ENCODE measurements around the gene PRELID3B. TPM values are rescaled to one million over a fixed set of nuclear protein-coding genes. Genes with fewer than 3 reads are reported as not detected.

PRELID3B gene
- total RNA-seq, 1 donor from 2014 or later, result 52.8 TPM

DNA sequence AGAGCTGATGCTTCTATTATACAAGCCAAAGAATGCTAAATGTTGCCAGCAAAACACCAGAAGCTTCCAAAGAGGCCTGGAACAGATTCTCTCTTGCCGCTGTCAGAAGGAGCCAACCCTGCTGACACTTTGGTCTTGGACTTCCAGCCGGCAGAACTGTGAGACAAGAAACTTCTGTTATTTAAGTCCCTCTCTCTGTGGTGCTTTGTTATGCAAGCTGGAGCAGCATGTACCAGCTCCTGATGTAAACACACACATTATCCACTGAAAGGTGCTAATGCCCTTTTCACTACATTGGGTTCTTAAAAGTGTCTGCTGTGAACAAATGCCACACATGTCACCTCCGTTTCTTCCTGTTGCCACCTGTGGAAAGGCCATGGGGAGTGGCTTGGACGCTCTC is 25.9 kb upstream of the PRELID3B start:
- Mint-ChIP-seq H3K36me3 (ENCODE audit: insufficient read depth) (no peaks in the 10 kb centered on the region), H3K9me3 (ENCODE audit: low read depth) (no peaks in the 10 kb centered on the region), H3K27me3 (peaks cover 37% of the 10 kb centered on the region), H3K27ac (no peak overlapping the region), H3K4me1 (ENCODE audit: low read depth) (no peaks in the 10 kb centered on the region), H3K4me3 (ENCODE audit: low read depth) (no peak overlapping the region)
- no peak for DNase-seq (ENCODE audit: low spot score, unreplicated experiment)
- TF ChIP-seq CTCF (IDR thresholded peaks at IDR 0.05; ENCODE audit: unreplicated experiment), result no peak

- TF ChIP-seq CTCF (IDR thresholded peaks at IDR 0.05; ENCODE audit: unreplicated experiment), result no peak
- no peak overlapping the region for H3K27ac Mint-ChIP-seq
- H3K27me3 Mint-ChIP-seq, result peaks cover 28% of the 10 kb centered on the region
- no peaks in the 10 kb centered on the region for H3K4me1 Mint-ChIP-seq (ENCODE audit: low read depth)
- no peaks in the 10 kb centered on the region for H3K36me3 Mint-ChIP-seq (ENCODE audit: insufficient read depth)
- H3K9me3 Mint-ChIP-seq (ENCODE audit: low read depth), result no peaks in the 10 kb centered on the region
- no peak overlapping the region for H3K4me3 Mint-ChIP-seq (ENCODE audit: low read depth)
- DNase-seq (ENCODE audit: low spot score, unreplicated experiment), result no peak
These were observed 21.7 kb upstream of the PRELID3B start for GRCh38 chr20:59064214-59064722.

DNA sequence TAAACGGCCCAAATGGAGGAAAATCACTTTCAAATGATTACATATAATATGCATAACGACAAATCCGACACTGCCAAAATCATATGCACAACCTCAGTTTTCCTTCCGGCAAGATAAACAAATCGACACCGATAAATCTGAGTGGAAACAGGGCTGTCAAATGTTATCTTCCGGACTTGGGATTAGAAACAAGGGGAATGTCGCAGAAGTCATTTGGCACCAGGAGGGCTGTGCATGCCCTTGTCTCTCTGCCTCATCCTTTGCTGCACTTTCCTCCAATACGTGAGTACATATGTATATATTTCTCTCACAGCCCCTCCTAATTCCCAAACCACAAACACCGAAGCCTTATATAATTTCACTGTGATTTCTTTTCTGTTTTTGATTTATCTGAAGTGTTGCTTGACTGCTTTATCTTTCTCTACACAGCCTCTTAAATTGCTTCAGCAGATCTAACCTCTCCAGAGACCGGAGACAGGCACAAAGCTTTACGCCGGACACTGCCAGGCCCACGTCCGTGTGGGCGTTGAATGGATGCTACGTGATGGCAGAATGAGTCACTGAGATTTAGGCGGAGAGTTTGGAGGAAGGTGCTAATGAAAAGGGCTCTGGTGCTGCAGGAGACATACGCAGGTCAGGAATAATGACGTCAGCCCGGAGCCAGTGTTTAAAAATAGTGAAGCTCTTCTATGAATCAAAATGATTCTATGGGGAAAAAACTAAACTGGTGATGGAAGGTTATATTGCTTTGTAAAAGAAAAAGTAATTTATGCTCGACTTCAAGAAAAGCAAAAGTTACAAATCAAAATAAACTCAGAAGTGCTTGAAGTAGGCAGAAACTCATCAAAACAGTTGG is 21.0 kb upstream of the PRELID3B start:
- H3K9me3 Mint-ChIP-seq (ENCODE audit: low read depth), result no peaks in the 10 kb centered on the region
- H3K4me3 Mint-ChIP-seq (ENCODE audit: low read depth), result no peak overlapping the region
- no peak for DNase-seq (ENCODE audit: low spot score, unreplicated experiment)
- H3K36me3 Mint-ChIP-seq (ENCODE audit: insufficient read depth), result no peaks in the 10 kb centered on the region
- H3K4me1 Mint-ChIP-seq (ENCODE audit: low read depth), result no peaks in the 10 kb centered on the region
- TF ChIP-seq CTCF (IDR thresholded peaks at IDR 0.05; ENCODE audit: unreplicated experiment), result no peak
- H3K27me3 Mint-ChIP-seq, result peaks cover 28% of the 10 kb centered on the region
- no peak overlapping the region for H3K27ac Mint-ChIP-seq

- no peak overlapping the region for H3K4me3 Mint-ChIP-seq (ENCODE audit: low read depth)
- no peak for DNase-seq (ENCODE audit: low spot score, unreplicated experiment)
- H3K27me3 Mint-ChIP-seq, result peaks cover 19% of the 10 kb centered on the region
- no peak overlapping the region for H3K27ac Mint-ChIP-seq
- no peaks in the 10 kb centered on the region for H3K9me3 Mint-ChIP-seq (ENCODE audit: low read depth)
- TF ChIP-seq CTCF (IDR thresholded peaks at IDR 0.05; ENCODE audit: unreplicated experiment), result no peak
- H3K4me1 Mint-ChIP-seq (ENCODE audit: low read depth), result no peaks in the 10 kb centered on the region
- no peaks in the 10 kb centered on the region for H3K36me3 Mint-ChIP-seq (ENCODE audit: insufficient read depth)
These were observed 19.5 kb upstream of the PRELID3B start for GRCh38 chr20:59062081-59062480.

GRCh38 chr20:59055302-59055701 is 12.7 kb upstream of the PRELID3B start:
- H3K36me3 Mint-ChIP-seq (ENCODE audit: insufficient read depth), result no peaks in the 10 kb centered on the region
- H3K27ac Mint-ChIP-seq, result no peak overlapping the region
- no peaks in the 10 kb centered on the region for H3K27me3 Mint-ChIP-seq
- no peak overlapping the region for H3K4me3 Mint-ChIP-seq (ENCODE audit: low read depth)
- peaks cover 11% of the 10 kb centered on the region for H3K4me1 Mint-ChIP-seq (ENCODE audit: low read depth)
- no peak for TF ChIP-seq CTCF (IDR thresholded peaks at IDR 0.05; ENCODE audit: unreplicated experiment)
- H3K9me3 Mint-ChIP-seq (ENCODE audit: low read depth), result no peaks in the 10 kb centered on the region
- no peak for DNase-seq (ENCODE audit: low spot score, unreplicated experiment)

All from progenitor cell of endocrine pancreas (in vitro differentiated cells).